ENCODE measurements around the gene MCC.

- TF ChIP-seq CTCF (IDR thresholded peaks at IDR 0.05): no peak
- TF ChIP-seq ZFX (IDR thresholded peaks at IDR 0.05; ENCODE audit: borderline replicate concordance): no peak
Measured at GRCh38 chr5:113519412-113519811, 31.2 kb upstream of the MCC start.
